ENCODE data around the gene TREX2. TPM values are rescaled to one million over a fixed set of nuclear protein-coding genes. Genes with fewer than 3 reads are reported as not detected.

The TREX2 gene
- total RNA-seq, 2 donors from 2014 or later: 1.0 to 1.6 TPM

GRCh38 chrX:153444333-153445011 is 1.4 kb downstream of the TREX2 start:
- Histone ChIP-seq H3K9me3 (no peaks in the 10 kb centered on the region), H3K4me1 (no peaks in the 10 kb centered on the region), H3K4me3 (no peak overlapping the region), H3K27me3 (no peaks in the 10 kb centered on the region), H3K27ac (no peak overlapping the region), H3K36me3 (replicated peaks in 1 of 2; ENCODE audit: insufficient read depth in 1 of 2, low read depth in 2 of 2) (no peaks in the 10 kb centered on the region)
- DNase-seq (no peak), ATAC-seq (no peak)
- intact Hi-C loops (cut with DNase I): no loop called here
- TF ChIP-seq, protein P1, sequence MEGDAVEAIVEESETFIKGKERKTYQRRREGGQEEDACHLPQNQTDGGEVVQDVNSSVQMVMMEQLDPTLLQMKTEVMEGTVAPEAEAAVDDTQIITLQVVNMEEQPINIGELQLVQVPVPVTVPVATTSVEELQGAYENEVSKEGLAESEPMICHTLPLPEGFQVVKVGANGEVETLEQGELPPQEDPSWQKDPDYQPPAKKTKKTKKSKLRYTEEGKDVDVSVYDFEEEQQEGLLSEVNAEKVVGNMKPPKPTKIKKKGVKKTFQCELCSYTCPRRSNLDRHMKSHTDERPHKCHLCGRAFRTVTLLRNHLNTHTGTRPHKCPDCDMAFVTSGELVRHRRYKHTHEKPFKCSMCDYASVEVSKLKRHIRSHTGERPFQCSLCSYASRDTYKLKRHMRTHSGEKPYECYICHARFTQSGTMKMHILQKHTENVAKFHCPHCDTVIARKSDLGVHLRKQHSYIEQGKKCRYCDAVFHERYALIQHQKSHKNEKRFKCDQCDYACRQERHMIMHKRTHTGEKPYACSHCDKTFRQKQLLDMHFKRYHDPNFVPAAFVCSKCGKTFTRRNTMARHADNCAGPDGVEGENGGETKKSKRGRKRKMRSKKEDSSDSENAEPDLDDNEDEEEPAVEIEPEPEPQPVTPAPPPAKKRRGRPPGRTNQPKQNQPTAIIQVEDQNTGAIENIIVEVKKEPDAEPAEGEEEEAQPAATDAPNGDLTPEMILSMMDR (IDR thresholded peaks at IDR 0.05): no peak
- no peak for TF ChIP-seq POLR2A (IDR thresholded peaks at IDR 0.05)
- WGBS, 2 donors: 77% methylated on average over 22 of the region's 37 CpGs; no CpG with 5 or more reads in 1 of the 2 donors

- no peak overlapping the region for H3K4me3 ChIP-seq
- intact Hi-C loops (cut with DNase I): no loop called here
- no peak overlapping the region for H3K27ac ChIP-seq
- no peaks in the 10 kb centered on the region for H3K27me3 ChIP-seq
- 71 to 93% methylated on average over 3 to 11 of the region's 25 CpGs for WGBS, 2 donors
- ATAC-seq: no peak
- no peak for TF ChIP-seq POLR2A (IDR thresholded peaks at IDR 0.05)
- TF ChIP-seq, protein P1 (IDR thresholded peaks at IDR 0.05): no peak
- no peaks in the 10 kb centered on the region for H3K4me1 ChIP-seq
- no peak for DNase-seq
- H3K9me3 ChIP-seq: no peaks in the 10 kb centered on the region
- no peaks in the 10 kb centered on the region for H3K36me3 ChIP-seq (replicated peaks in 1 of 2; ENCODE audit: insufficient read depth in 1 of 2, low read depth in 2 of 2)
Observed at GRCh38 chrX:153443476-153444332, 2.2 kb downstream of the TREX2 start.

GRCh38 chrX:153442463-153442862 is 3.4 kb downstream of the TREX2 start:
- ATAC-seq (no peak), DNase-seq (no peak)
- TF ChIP-seq, protein P1 (IDR thresholded peaks at IDR 0.05): no peak
- 48% methylated on average over 5 of the region's 5 CpGs; no CpG with 5 or more reads in 1 of the 2 donors for WGBS, 2 donors
- no peaks in the 10 kb centered on the region for H3K27me3 ChIP-seq
- H3K4me1 ChIP-seq: no peaks in the 10 kb centered on the region
- H3K4me3 ChIP-seq: no peak overlapping the region
- no peaks in the 10 kb centered on the region for H3K9me3 ChIP-seq
- H3K27ac ChIP-seq: no peak overlapping the region
- no peaks in the 10 kb centered on the region for H3K36me3 ChIP-seq (replicated peaks in 1 of 2; ENCODE audit: insufficient read depth in 1 of 2, low read depth in 2 of 2)
- intact Hi-C loops (cut with DNase I): no loop called here

GRCh38 chrX:153441981-153442380 is 3.9 kb downstream of the TREX2 start:
- Histone ChIP-seq H3K4me3 (no peak overlapping the region), H3K36me3 (replicated peaks in 1 of 2; ENCODE audit: insufficient read depth in 1 of 2, low read depth in 2 of 2) (no peaks in the 10 kb centered on the region), H3K27me3 (no peaks in the 10 kb centered on the region), H3K9me3 (no peaks in the 10 kb centered on the region), H3K27ac (no peak overlapping the region), H3K4me1 (no peaks in the 10 kb centered on the region)
- 25 to 78% methylated on average over 1 to 5 of the region's 9 CpGs for WGBS, 2 donors
- intact Hi-C loops (cut with DNase I): no loop called here
- DNase-seq: no peak
- no peak for ATAC-seq
- TF ChIP-seq, protein P1 (IDR thresholded peaks at IDR 0.05): no peak
- TF ChIP-seq POLR2A (IDR thresholded peaks at IDR 0.05): no peak
